Karpas-422 (cell line): ENCODE measurements around the gene MARS1. TPM values are rescaled to one million over a fixed set of nuclear protein-coding genes. Genes with fewer than 3 reads are reported as not detected.
"Not testable (repeated sequence)": the region's sequence is repeated elsewhere in the genome, so short reads cannot be mapped to it uniquely, and the experiment has no call there.

Source experiments
- DNase-seq: peaks from one replicate; pipeline ENCODE4 v3.0.0-alpha.2; 2015
- H2AFZ ChIP-seq: fragments of 200-600 bp; sonication (generic); 2 replicates; pipeline ENCODE4 v1.6.1; 2014; ENCODE audit warnings: antibody characterized with exemption, low read length, mixed read lengths
- H3K27ac ChIP-seq: fragments of 200-600 bp; sonication (generic); 2 replicates; pipeline ENCODE4 v1.5.1; 2014; ENCODE audit warnings: mild to moderate bottlenecking, low read length, moderate library complexity
- H3K27me3 ChIP-seq: fragments of 200-600 bp; sonication (generic); 2 replicates; pipeline ENCODE4 v1.6.1; 2014; ENCODE audit warnings: low read length, mixed read lengths
- H3K36me3 ChIP-seq: fragments of 200-600 bp; sonication (generic); 2 replicates; pipeline ENCODE4 v1.6.1; 2014; ENCODE audit warnings: low read length, mixed read lengths; ENCODE audit not compliant: insufficient read depth
- H3K4me1 ChIP-seq: fragments of 200-600 bp; sonication (generic); 2 replicates; pipeline ENCODE4 v1.6.1; 2014; ENCODE audit warnings: mild to moderate bottlenecking, low read length, mixed read lengths
- H3K4me2 ChIP-seq: fragments of 200-600 bp; sonication (generic); 2 replicates; pipeline ENCODE4 v1.6.1; 2014; ENCODE audit warnings: low read length, low read depth, mild to moderate bottlenecking; ENCODE audit not compliant: poor library complexity, severe bottlenecking
- H3K4me3 ChIP-seq: fragments of 200-600 bp; sonication (generic); 2 replicates; pipeline ENCODE4 v1.5.1; 2014; ENCODE audit warnings: mild to moderate bottlenecking, antibody characterized with exemption, low read length, mixed read lengths
- H3K79me2 ChIP-seq: fragments of 200-600 bp; sonication (generic); 2 replicates; pipeline ENCODE4 v1.6.1; 2014; ENCODE audit warnings: mild to moderate bottlenecking, low read length, mixed read lengths
- H3K9ac ChIP-seq: fragments of 200-600 bp; sonication (generic); 2 replicates; pipeline ENCODE4 v1.6.0; 2014; ENCODE audit warnings: low read length
- H3K9me2 ChIP-seq: fragments of 200-600 bp; sonication (generic), shearing (Covaris generic); replicated peaks from 2 replicates; pipeline ENCODE4 v1.6.0; 2014; ENCODE audit warnings: mild to moderate bottlenecking, low read length, moderate library complexity; ENCODE audit not compliant: insufficient read depth
- H3K9me3 ChIP-seq: fragments of 300-700, 200-600 bp; sonication (generic); 2 replicates; pipeline ENCODE4 v1.6.1; 2014; ENCODE audit warnings: low read length, mixed read lengths
- H4K20me1 ChIP-seq: fragments of 200-600 bp; sonication (generic); 2 replicates; pipeline ENCODE4 v1.6.1; 2014; ENCODE audit warnings: mild to moderate bottlenecking, antibody characterized with exemption, low read length, low read depth; ENCODE audit not compliant: insufficient read depth
- total RNA-seq: library from RNA; depleted of rRNA; stranded (reverse); fragments of >200 nt; shearing (Covaris generic); gene quantifications from 2 replicates; pipeline ENCODE4 v1.2.3, GENCODE V29; 2014; ENCODE audit warnings: low replicate concordance

MARS1 gene
- total RNA-seq, 1 experiment from 2014 or later, result 204 TPM

- Histone ChIP-seq H4K20me1 (peaks cover 28% of the 10 kb centered on the region; the same call in 1 of the 2 replicates), H3K9ac (no peak overlapping the region), H3K4me2 (no peak overlapping the region), H3K9me3 (no peaks in the 10 kb centered on the region), H3K27me3 (no peaks in the 10 kb centered on the region), H3K9me2 (no peaks in the 10 kb centered on the region), H3K79me2 (peaks cover 32% of the 10 kb centered on the region), H3K4me3 (no peak overlapping the region), H3K36me3 (peaks cover 52% of the 10 kb centered on the region), H3K27ac (no peak overlapping the region), H3K4me1 (peaks cover 28% of the 10 kb centered on the region), H2AFZ (no peak overlapping the region)
- no peak for DNase-seq
Measured at GRCh38 chr12:57517187-57517586, 29.3 kb downstream of the MARS1 start.

- H3K79me2 ChIP-seq, result peaks cover 32% of the 10 kb centered on the region
- not testable (repeated sequence) for H3K4me3 ChIP-seq, H3K9me2 ChIP-seq, DNase-seq, H3K4me2 ChIP-seq, H3K27ac ChIP-seq, H2AFZ ChIP-seq, H3K27me3 ChIP-seq, H3K9ac ChIP-seq, H3K9me3 ChIP-seq
- H3K4me1 ChIP-seq, result peaks cover 30% of the 10 kb centered on the region
- H3K36me3 ChIP-seq, result peaks cover 47% of the 10 kb centered on the region
- H4K20me1 ChIP-seq, result peaks cover 28% of the 10 kb centered on the region; the same call in 1 of the 2 replicates
Measured at GRCh38 chr12:57517718-57518117, 29.9 kb downstream of the MARS1 start.

GRCh38 chr12:57518176-57518919 lies 30.5 kb downstream of the MARS1 start:
- H3K4me1 ChIP-seq, result peaks cover 32% of the 10 kb centered on the region
- peak overlapping the region; percentile 69 for H3K4me2 ChIP-seq
- H3K9ac ChIP-seq, result peak overlapping the region; percentile 84; the same call in 1 of the 2 replicates
- peaks cover 30% of the 10 kb centered on the region; the same call in 1 of the 2 replicates for H4K20me1 ChIP-seq
- peaks cover 41% of the 10 kb centered on the region for H3K36me3 ChIP-seq
- no peak for DNase-seq
- H3K9me2 ChIP-seq, result no peaks in the 10 kb centered on the region
- H3K4me3 ChIP-seq, result peak overlapping the region; percentile 83
- peaks cover 36% of the 10 kb centered on the region for H3K79me2 ChIP-seq
- H3K27me3 ChIP-seq, result no peaks in the 10 kb centered on the region
- H3K27ac ChIP-seq, result peak overlapping the region; percentile 81; the same call in 1 of the 2 replicates
- no peaks in the 10 kb centered on the region for H3K9me3 ChIP-seq
- H2AFZ ChIP-seq, result no peak overlapping the region

GRCh38 chr12:57518920-57519795 lies 31.3 kb downstream of the MARS1 start:
- peak; percentile 80 for DNase-seq
- Histone ChIP-seq H3K79me2 (peaks cover 44% of the 10 kb centered on the region), H3K27ac (peak overlapping the region; percentile 81), H3K9me2 (no peaks in the 10 kb centered on the region), H3K4me3 (peak overlapping the region; percentile 83), H3K4me2 (peak overlapping the region; percentile 69), H3K9ac (peak overlapping the region; percentile 84), H4K20me1 (peaks cover 35% of the 10 kb centered on the region; the same call in 1 of the 2 replicates), H3K4me1 (peaks cover 40% of the 10 kb centered on the region), H3K9me3 (no peaks in the 10 kb centered on the region), H2AFZ (no peak overlapping the region), H3K27me3 (no peaks in the 10 kb centered on the region), H3K36me3 (peaks cover 38% of the 10 kb centered on the region)

- Histone ChIP-seq H3K27me3 (no peaks in the 10 kb centered on the region), H3K9ac (peak overlapping the region; percentile 84), H3K4me3 (peak overlapping the region; percentile 83), H3K79me2 (peaks cover 49% of the 10 kb centered on the region), H4K20me1 (peaks cover 39% of the 10 kb centered on the region; the same call in 1 of the 2 replicates), H3K9me3 (no peaks in the 10 kb centered on the region), H3K36me3 (peaks cover 33% of the 10 kb centered on the region), H3K9me2 (no peaks in the 10 kb centered on the region), H3K27ac (peak overlapping the region; percentile 81), H3K4me2 (peak overlapping the region; percentile 69), H3K4me1 (peaks cover 45% of the 10 kb centered on the region), H2AFZ (no peak overlapping the region)
- peak; percentile 68 for DNase-seq
Measured at GRCh38 chr12:57519796-57520052, 31.9 kb downstream of the MARS1 start.

- Histone ChIP-seq H4K20me1 (peaks cover 39% of the 10 kb centered on the region; the same call in 1 of the 2 replicates), H3K9me2 (no peaks in the 10 kb centered on the region), H3K4me2 (peak within 1 kb of the TSS; percentile 80), H3K4me3 (peak within 1 kb of the TSS; percentile 92), H3K9ac (peak within 1 kb of the TSS; percentile 89), H3K79me2 (peaks cover 53% of the 10 kb centered on the region), H2AFZ (no peak within 1 kb of the TSS), H3K36me3 (peaks cover 28% of the 10 kb centered on the region), H3K9me3 (no peaks in the 10 kb centered on the region), H3K27ac (peak within 1 kb of the TSS; percentile 91), H3K27me3 (no peaks in the 10 kb centered on the region), H3K4me1 (peaks cover 50% of the 10 kb centered on the region)
- DNase-seq, result peak; percentile 100
Measured at GRCh38 chr12:57520053-57520818, 32.4 kb downstream of the MARS1 start, which contains the start of gene DDIT3. TSS of gene DDIT3 (minus strand) at chr12:57520514. CDS start at chr12:57517406, 3,108 bp downstream.

- Histone ChIP-seq H3K4me3 (peak overlapping the region; percentile 92), H3K4me2 (peak overlapping the region; percentile 80), H3K36me3 (peaks cover 17% of the 10 kb centered on the region), H3K27me3 (no peaks in the 10 kb centered on the region), H3K79me2 (peaks cover 53% of the 10 kb centered on the region), H3K27ac (peak overlapping the region; percentile 91), H4K20me1 (peaks cover 38% of the 10 kb centered on the region; the same call in 1 of the 2 replicates), H3K9ac (peak overlapping the region; percentile 89), H3K9me3 (no peaks in the 10 kb centered on the region), H2AFZ (0 out of 2 replicates have a peak overlapping the region, but pooled peaks have one; percentile 72), H3K9me2 (no peaks in the 10 kb centered on the region), H3K4me1 (peaks cover 53% of the 10 kb centered on the region)
- DNase-seq, result no peak
Measured at GRCh38 chr12:57521525-57522010, 33.7 kb downstream of the MARS1 start.
